Pancreas (tissue), 10 donors: ENCODE data around the gene BMAL1. TPM values are rescaled to one million over a fixed set of nuclear protein-coding genes. Genes with fewer than 3 reads are reported as not detected.

Experiments used
- ATAC-seq, 4 donors: fragments of 200-7000 bp; cut with Tn5 transposase; one replicate each; pipeline versions ENCODE4 v1.8.0 to v1.9.1; 2020; ENCODE audit warnings: mild to moderate bottlenecking in 4 of 4, moderate library complexity in 4 of 4
- DNase-seq, 6 donors: peaks; one replicate each; pipeline ENCODE4 v3.0.0-alpha.2; 2020
- FAIRE-seq: peaks from 2 replicates; lab custom pipeline; 2012; peaks lifted over from hg19 to GRCh38; lab: Jason Lieb, UNC
- H3K27ac ChIP-seq, 4 donors: fragments of 200-600 bp; sonication (generic); 1 replicate in 3 of 4; 2 replicates in 1 of 4; pipeline versions ENCODE4 v1.5.0 to v1.8.0; 2020
- H3K27me3 ChIP-seq, 4 donors: fragments of 200-600 bp; one replicate each; pipeline ENCODE4 v1.8.0; 2021
- H3K36me3 ChIP-seq, 3 donors: fragments of 200-600 bp; sonication (generic) in 1 of 3; one replicate each; pipeline versions ENCODE4 v1.5.0 to v1.8.0; 2020 to 2021
- H3K4me1 ChIP-seq, 3 donors: fragments of 200-600 bp; one replicate each; pipeline ENCODE4 v1.8.0; 2021
- H3K4me3 ChIP-seq, 4 donors: fragments of 200-600 bp; sonication (generic) in 2 of 4; one replicate each; pipeline versions ENCODE4 v1.5.0 to v1.8.0; 2020 to 2021
- H3K9me3 ChIP-seq, 4 donors: fragments of 200-600 bp; one replicate each; pipeline ENCODE4 v1.8.0; 2021
- CTCF ChIP-seq, 4 donors: fragments of 200-600 bp; sonication (generic) in 3 of 4; IDR thresholded peaks; one replicate each; pipeline versions ENCODE4 v1.5.0 to v1.8.0; 2021; ENCODE audit warnings: antibody characterized with exemption in 4 of 4
- WGBS, 2 donors: extraction: QIAGEN DNeasy Blood & Tissue Kit; methylation state at CpG; one replicate each; pipeline ENCODE4 v1.1.7; 2013; 5-methylcytosine and 5-hydroxymethylcytosine counted together
- intact Hi-C, 3 donors: fragments of 100-400 bp; cut with DNase I; formaldehyde crosslinking; loops; one replicate each; pipeline versions ENCODE4 v1.11.1 to v1.14.2; 2022
- polyA plus RNA-seq, 2 donors: library from polyadenylated mRNA; stranded (reverse); fragments of 200-250 nt; gene quantifications; one replicate each; pipeline ENCODE4 v1.2.3, GENCODE V29; 2013
- total RNA-seq, 6 donors: library from RNA; stranded (reverse); fragmentation: NEBNext Ultra II Directional in 4 of 6; extraction: Animal tissue kit (Norgen Biotek cat#: 25700) in 4 of 6; gene quantifications; one replicate each; pipeline versions ENCODE4 v1.2.1 to v1.2.4, GENCODE V29; 2021 to 2023
- donor health status: healthy with polysubstance abuse.
- donor health status: DM: no; HTN: no; CAD: no; lungs with moderate emphysema.
- donor health status: DM: no; HTN: no; CAD: no.
- donor health status: control.
- donor health status: control.
- donor health status: Bipolar disorder and iron deficiency.
- donor health status: DM: yes; HTN: yes; CAD: no.
- donor health status: DM: no; HTN: no; CAD: no.
- donor health status: DM: no; HTN: no; CAD: no.
- donor health status: DM: yes; HTN: yes; CAD: no.

BMAL1 gene
- total and polyA plus RNA-seq, 8 donors, result 6.1 to 17.3 (median 12.5) TPM

- intact Hi-C loops, result no loop called here
- Histone ChIP-seq H3K27ac (no peak overlapping the region), H3K36me3 (no peaks in the 10 kb centered on the region), H3K4me3 (no peak overlapping the region), H3K4me1 (no peaks in the 10 kb centered on the region), H3K9me3 (no peaks in the 10 kb centered on the region), H3K27me3 (no peaks in the 10 kb centered on the region)
- FAIRE-seq, result no peak
- no peak for TF ChIP-seq CTCF (IDR thresholded peaks at IDR 0.05)
- ATAC-seq, result no peak
- WGBS, 2 donors, result 48 to 58% methylated on average over 1 of the region's 1 CpG
- no peak for DNase-seq
Measured at GRCh38 chr11:13233173-13233745, 44.3 kb upstream of the BMAL1 start.

- Histone ChIP-seq H3K36me3 (no peaks in the 10 kb centered on the region), H3K4me1 (no peaks in the 10 kb centered on the region), H3K4me3 (no peak overlapping the region), H3K27me3 (no peaks in the 10 kb centered on the region), H3K27ac (no peak overlapping the region), H3K9me3 (no peaks in the 10 kb centered on the region)
- FAIRE-seq (no peak), ATAC-seq (no peak), DNase-seq (no peak)
- 54 to 76% methylated on average over 3 of the region's 3 CpGs for WGBS, 2 donors
- intact Hi-C loops, result no loop called here
- no peak for TF ChIP-seq CTCF (IDR thresholded peaks at IDR 0.05)
Measured at GRCh38 chr11:13235895-13236294, 41.7 kb upstream of the BMAL1 start.

GRCh38 chr11:13236626-13237025, 41.0 kb upstream of the BMAL1 start:
- FAIRE-seq (no peak), DNase-seq (no peak), ATAC-seq (no peak)
- H3K36me3 ChIP-seq, result no peaks in the 10 kb centered on the region
- 63 to 99% methylated on average over 2 of the region's 2 CpGs for WGBS, 2 donors
- TF ChIP-seq CTCF (IDR thresholded peaks at IDR 0.05), result no peak
- intact Hi-C loops, result no loop called here
- no peaks in the 10 kb centered on the region for H3K4me1 ChIP-seq
- no peak overlapping the region for H3K4me3 ChIP-seq
- no peaks in the 10 kb centered on the region for H3K27me3 ChIP-seq
- no peaks in the 10 kb centered on the region for H3K9me3 ChIP-seq
- H3K27ac ChIP-seq, result no peak overlapping the region

GRCh38 chr11:13237761-13238160, 39.8 kb upstream of the BMAL1 start:
- H3K27me3 ChIP-seq, result no peaks in the 10 kb centered on the region
- no peak for TF ChIP-seq CTCF (IDR thresholded peaks at IDR 0.05)
- H3K9me3 ChIP-seq, result no peaks in the 10 kb centered on the region
- no peak for DNase-seq
- WGBS, 2 donors, result 77 to 80% methylated on average over 7 of the region's 7 CpGs
- H3K4me3 ChIP-seq, result no peak overlapping the region
- intact Hi-C loops, result no loop called here
- no peak for FAIRE-seq
- no peaks in the 10 kb centered on the region for H3K4me1 ChIP-seq
- no peak overlapping the region for H3K27ac ChIP-seq
- H3K36me3 ChIP-seq, result no peaks in the 10 kb centered on the region
- no peak for ATAC-seq

- DNase-seq, result peak in 5 of 6 donors; percentile 8 to 56 (median 35)
- peak; percentile 61 to 82 (median 71) for ATAC-seq
- H3K9me3 ChIP-seq, result no peaks in the 10 kb centered on the region
Measured at GRCh38 chr11:13238879-13239514, 38.6 kb upstream of the BMAL1 start.

More at GRCh38 chr11:13238879-13239514, 38.6 kb upstream of the BMAL1 start:
- FAIRE-seq, result no peak
- H3K27me3 ChIP-seq, result no peaks in the 10 kb centered on the region
- H3K4me1 ChIP-seq, result no peaks in the 10 kb centered on the region
- H3K27ac ChIP-seq, result no peak overlapping the region
- H3K36me3 ChIP-seq, result no peaks in the 10 kb centered on the region
- peak; percentile 67 to 77 (median 72) for TF ChIP-seq CTCF (IDR thresholded peaks at IDR 0.05)
- WGBS, 2 donors, result 40 to 49% methylated on average over 4 of the region's 4 CpGs
- intact Hi-C loops, result no loop called here
- H3K4me3 ChIP-seq, result no peak overlapping the region
